GM21576 (cell line): Measurements from ENCODE around the gene SLC12A6.
"Not testable (repeated sequence)": the region's sequence is repeated elsewhere in the genome, so short reads cannot be mapped to it uniquely, and the experiment has no call there.

Source experiments
- ATAC-seq: cut with Tn5 transposase; IDR thresholded peaks from one replicate; pipeline ENCODE4 v1.9.1; 2021; ENCODE audit warnings: mild to moderate bottlenecking, moderate library complexity; ENCODE audit not compliant: unreplicated experiment

Gene SLC12A6

GRCh38 chr15:34337557-34338306, at the start of gene SLC12A6:
SLC12A6 (minus strand) TSS chr15:34337781; CDS start chr15:34336680, 1,101 bp downstream.
- peak; percentile 65 for ATAC-seq

GRCh38 chr15:34381829-34382521, 44.4 kb upstream of the SLC12A6 start:
- not testable (repeated sequence) for ATAC-seq

- ATAC-seq = not testable (repeated sequence)
These were observed 42.9 kb upstream of the SLC12A6 start for GRCh38 chr15:34380491-34380890.

GRCh38 chr15:34376856-34377255, 39.3 kb upstream of the SLC12A6 start:
- ATAC-seq = no peak

GRCh38 chr15:34375541-34375940, 38.0 kb upstream of the SLC12A6 start:
- ATAC-seq = not testable (repeated sequence)

- ATAC-seq = no peak
These were observed 37.2 kb upstream of the SLC12A6 start for GRCh38 chr15:34374816-34375215.

- no peak for ATAC-seq
These were observed 36.4 kb upstream of the SLC12A6 start for GRCh38 chr15:34373951-34374350.

GRCh38 chr15:34370643-34371042, 33.1 kb upstream of the SLC12A6 start:
- ATAC-seq = no peak

- ATAC-seq = no peak
These were observed 32.5 kb upstream of the SLC12A6 start for GRCh38 chr15:34370129-34370528.

- ATAC-seq = peak; percentile 68
These were observed 29.8 kb upstream of the SLC12A6 start, which contains the start of gene LPCAT4 for GRCh38 chr15:34367101-34368081. LPCAT4 (minus strand) TSS chr15:34367196; CDS start chr15:34367100, 96 bp downstream.

- peak; percentile 20 for ATAC-seq
These were observed 28.9 kb upstream of the SLC12A6 start for GRCh38 chr15:34366271-34367065.

GRCh38 chr15:34365836-34366235, 28.3 kb upstream of the SLC12A6 start:
- no peak for ATAC-seq

GRCh38 chr15:34365091-34365825, 27.7 kb upstream of the SLC12A6 start:
- ATAC-seq = no peak

GRCh38 chr15:34364041-34364440, 26.5 kb upstream of the SLC12A6 start:
- ATAC-seq = no peak

GRCh38 chr15:34362047-34362773, 24.6 kb upstream of the SLC12A6 start:
- no peak for ATAC-seq

GRCh38 chr15:34361278-34361677, 23.7 kb upstream of the SLC12A6 start:
- ATAC-seq = no peak

- no peak for ATAC-seq
These were observed 22.7 kb upstream of the SLC12A6 start for GRCh38 chr15:34360298-34360697.

- no peak for ATAC-seq
These were observed 21.8 kb upstream of the SLC12A6 start for GRCh38 chr15:34359416-34359815.

GRCh38 chr15:34358948-34359347, 21.4 kb upstream of the SLC12A6 start:
- ATAC-seq = no peak
